MM.1S (cell line): ENCODE data around the gene KSR2.

Source experiments
- DNase-seq: peaks from one replicate; pipeline ENCODE4 v3.0.0-alpha.2; 2015
- H2AFZ ChIP-seq: fragments of 300-600 bp; sonication (generic); 2 replicates; pipeline ENCODE4 v1.6.0; 2016; ENCODE audit warnings: antibody characterized with exemption, low read length
- H3F3A ChIP-seq: fragments of 300-600 bp; sonication (generic); 2 replicates; pipeline ENCODE4 v1.6.1; 2016; ENCODE audit warnings: mild to moderate bottlenecking, antibody characterized with exemption, low read length, moderate library complexity, mixed read lengths; ENCODE audit not compliant: insufficient read depth
- H3K27ac ChIP-seq: fragments of 300-600 bp; sonication (generic); 2 replicates; pipeline ENCODE4 v1.5.1; 2016; ENCODE audit warnings: mild to moderate bottlenecking, low read length
- H3K27me3 ChIP-seq: fragments of 300-600 bp; sonication (generic); replicated peaks from 2 replicates; pipeline ENCODE4 v1.6.0; 2016; ENCODE audit warnings: low read length; ENCODE audit not compliant: insufficient read depth
- H3K36me3 ChIP-seq: fragments of 300-600 bp; sonication (generic); replicated peaks from 2 replicates; pipeline ENCODE4 v1.6.1; 2016; ENCODE audit warnings: mild to moderate bottlenecking, low read length, mixed read lengths; ENCODE audit not compliant: insufficient read depth
- H3K4me1 ChIP-seq: fragments of 300-600 bp; sonication (generic); 2 replicates; pipeline ENCODE4 v1.6.1; 2016; ENCODE audit warnings: low read length, mixed read lengths
- H3K4me2 ChIP-seq: fragments of 300-600 bp; sonication (generic); 2 replicates; pipeline ENCODE4 v1.6.0; 2016; ENCODE audit warnings: low read depth, low read length
- H3K4me3 ChIP-seq: fragments of 300-600 bp; sonication (generic); 2 replicates; pipeline ENCODE4 v1.5.1; 2016; ENCODE audit warnings: low read length, mixed read lengths
- H3K79me2 ChIP-seq: fragments of 300-600 bp; sonication (generic); 2 replicates; pipeline ENCODE4 v1.6.1; 2016; ENCODE audit warnings: mixed run types, low read length, mixed read lengths
- H3K9ac ChIP-seq: fragments of 300-600 bp; sonication (generic); 2 replicates; pipeline ENCODE4 v1.6.1; 2016; ENCODE audit warnings: low read length, mixed read lengths
- H3K9me2 ChIP-seq: fragments of 300-600 bp; sonication (generic); replicated peaks from 2 replicates; pipeline ENCODE4 v1.6.1; 2016; ENCODE audit warnings: mild to moderate bottlenecking, low read length, mixed read lengths; ENCODE audit not compliant: insufficient read depth
- H3K9me3 ChIP-seq: fragments of 300-600 bp; sonication (generic); replicated peaks from 2 replicates; pipeline ENCODE4 v1.6.1; 2016; ENCODE audit warnings: mild to moderate bottlenecking, low read length, mixed read lengths; ENCODE audit not compliant: insufficient read depth
- H4K20me1 ChIP-seq: fragments of 300-600 bp; sonication (generic); 2 replicates; pipeline ENCODE4 v1.6.1; 2016; ENCODE audit warnings: mild to moderate bottlenecking, low read length, moderate library complexity, mixed read lengths; ENCODE audit not compliant: insufficient read depth
- EZH2 ChIP-seq: fragments of 300-600 bp; sonication (generic); optimal IDR thresholded peaks from 2 replicates; pipeline ENCODE3; 2017; ENCODE audit warnings: low read depth, mild to moderate bottlenecking, antibody characterized with exemption, low read length, mixed read lengths
- EZH2phosphoT487 ChIP-seq: fragments of 300-600 bp; sonication (generic); IDR thresholded peaks from 2 replicates; pipeline ENCODE4 v1.6.1; 2018; ENCODE audit warnings: antibody characterized with exemption, low read length
- TF ChIP-seq, protein P1 (sequence below): fragments of 300-600 bp; sonication (generic); IDR thresholded peaks from 2 replicates; pipeline ENCODE4 v1.5.1; 2016; ENCODE audit warnings: antibody characterized with exemption, low read length, mixed read lengths

Gene KSR2

GRCh38 chr12:117409286-117409685 is 559.5 kb downstream of the KSR2 start:
- H4K20me1 ChIP-seq, result no peaks in the 10 kb centered on the region
- H3K4me3 ChIP-seq, result no peak overlapping the region
- no peak overlapping the region for H2AFZ ChIP-seq
- no peak overlapping the region for H3K9ac ChIP-seq
- no peaks in the 10 kb centered on the region for H3F3A ChIP-seq
- H3K9me3 ChIP-seq, result no peaks in the 10 kb centered on the region
- DNase-seq, result no peak
- no peak overlapping the region for H3K27ac ChIP-seq
- TF ChIP-seq, protein P1, sequence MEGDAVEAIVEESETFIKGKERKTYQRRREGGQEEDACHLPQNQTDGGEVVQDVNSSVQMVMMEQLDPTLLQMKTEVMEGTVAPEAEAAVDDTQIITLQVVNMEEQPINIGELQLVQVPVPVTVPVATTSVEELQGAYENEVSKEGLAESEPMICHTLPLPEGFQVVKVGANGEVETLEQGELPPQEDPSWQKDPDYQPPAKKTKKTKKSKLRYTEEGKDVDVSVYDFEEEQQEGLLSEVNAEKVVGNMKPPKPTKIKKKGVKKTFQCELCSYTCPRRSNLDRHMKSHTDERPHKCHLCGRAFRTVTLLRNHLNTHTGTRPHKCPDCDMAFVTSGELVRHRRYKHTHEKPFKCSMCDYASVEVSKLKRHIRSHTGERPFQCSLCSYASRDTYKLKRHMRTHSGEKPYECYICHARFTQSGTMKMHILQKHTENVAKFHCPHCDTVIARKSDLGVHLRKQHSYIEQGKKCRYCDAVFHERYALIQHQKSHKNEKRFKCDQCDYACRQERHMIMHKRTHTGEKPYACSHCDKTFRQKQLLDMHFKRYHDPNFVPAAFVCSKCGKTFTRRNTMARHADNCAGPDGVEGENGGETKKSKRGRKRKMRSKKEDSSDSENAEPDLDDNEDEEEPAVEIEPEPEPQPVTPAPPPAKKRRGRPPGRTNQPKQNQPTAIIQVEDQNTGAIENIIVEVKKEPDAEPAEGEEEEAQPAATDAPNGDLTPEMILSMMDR, result no peak
- TF ChIP-seq EZH2, result no peak
- no peaks in the 10 kb centered on the region for H3K79me2 ChIP-seq
- no peaks in the 10 kb centered on the region for H3K4me1 ChIP-seq
- no peaks in the 10 kb centered on the region for H3K27me3 ChIP-seq
- no peaks in the 10 kb centered on the region for H3K9me2 ChIP-seq
- H3K36me3 ChIP-seq, result no peaks in the 10 kb centered on the region
- no peak overlapping the region for H3K4me2 ChIP-seq

- H3K27ac ChIP-seq, result no peak overlapping the region
- DNase-seq, result no peak
- H3K27me3 ChIP-seq, result no peaks in the 10 kb centered on the region
- no peak overlapping the region for H2AFZ ChIP-seq
- H3K79me2 ChIP-seq, result no peaks in the 10 kb centered on the region
- H4K20me1 ChIP-seq, result no peaks in the 10 kb centered on the region
- no peak overlapping the region for H3K9ac ChIP-seq
- TF ChIP-seq, protein P1, result no peak
- no peak for TF ChIP-seq EZH2
- no peak for TF ChIP-seq EZH2phosphoT487
- no peaks in the 10 kb centered on the region for H3K9me3 ChIP-seq
- H3K4me3 ChIP-seq, result no peak overlapping the region
- no peaks in the 10 kb centered on the region for H3K36me3 ChIP-seq
- no peaks in the 10 kb centered on the region for H3K9me2 ChIP-seq
- H3K4me1 ChIP-seq, result no peaks in the 10 kb centered on the region
- H3F3A ChIP-seq, result no peaks in the 10 kb centered on the region
- no peak overlapping the region for H3K4me2 ChIP-seq
Observed at GRCh38 chr12:117408161-117408791, 560.5 kb downstream of the KSR2 start.

- Histone ChIP-seq H3K4me2 (no peak overlapping the region), H3K4me3 (no peak overlapping the region), H3K27me3 (no peaks in the 10 kb centered on the region), H3F3A (no peaks in the 10 kb centered on the region), H2AFZ (no peak overlapping the region), H4K20me1 (no peaks in the 10 kb centered on the region), H3K9ac (no peak overlapping the region), H3K9me2 (no peaks in the 10 kb centered on the region), H3K36me3 (no peaks in the 10 kb centered on the region), H3K79me2 (no peaks in the 10 kb centered on the region), H3K27ac (no peak overlapping the region), H3K9me3 (no peaks in the 10 kb centered on the region), H3K4me1 (no peaks in the 10 kb centered on the region)
- TF ChIP-seq EZH2phosphoT487 (no peak), EZH2 (no peak)
- TF ChIP-seq, protein P1, result no peak
- no peak for DNase-seq
Observed at GRCh38 chr12:117404940-117405339, 563.9 kb downstream of the KSR2 start.
